Common myeloid progenitor, CD34-positive (primary cell): ENCODE measurements around the gene ULK4.

Source experiments
- CTCF ChIA-PET: fragments of 350-600 bp; sonication (Branson Sonifier 250); formaldehyde crosslinking; loops from one replicate; lab custom pipeline; 2021; ENCODE audit warnings: antibody characterized with exemption; lab: Charles Lee
- POLR2A ChIA-PET: fragments of 350-600 bp; sonication (Branson Sonifier 250); formaldehyde crosslinking; loops from one replicate; lab custom pipeline; 2021; ENCODE audit warnings: antibody characterized with exemption; lab: Charles Lee
- DNase-seq, 3 donors: peaks; one replicate each; pipeline versions ENCODE4 v3.0.0 to v3.0.0-alpha.2; 2013
- H3K27ac ChIP-seq, 2 experiments: 1 replicate in 1 of 2; 2 replicates in 1 of 2; pipeline ENCODE4 v1.7.0; 2013; ENCODE audit warnings: inconsistent platforms in 2 of 2, low read length in 2 of 2, mild to moderate bottlenecking in 2 of 2, low read depth in 1 of 2, moderate library complexity in 1 of 2; ENCODE audit not compliant: severe bottlenecking in 2 of 2, insufficient read depth in 1 of 2, poor library complexity in 1 of 2
- H3K27me3 ChIP-seq, 5 experiments: replicated peaks in 2 of 5; 1 replicate in 3 of 5; 2 replicates in 2 of 5; pipeline versions ENCODE4 v1.6.1 to v1.7.0; 2013; ENCODE audit warnings: low read length in 4 of 5, mild to moderate bottlenecking in 2 of 5, moderate library complexity in 2 of 5, inconsistent platforms in 1 of 5; ENCODE audit not compliant: insufficient read depth in 5 of 5, control insufficient read depth in 4 of 5
- H3K36me3 ChIP-seq, 4 experiments: 1 replicate in 2 of 4; 2 replicates in 2 of 4; pipeline versions ENCODE4 v1.6.1 to v1.7.0; 2013; ENCODE audit warnings: low read length in 3 of 4, control low read depth in 1 of 4, mild to moderate bottlenecking in 1 of 4; ENCODE audit not compliant: control insufficient read depth in 4 of 4, insufficient read depth in 4 of 4
- H3K4me1 ChIP-seq, 4 experiments: 1 replicate in 3 of 4; 2 replicates in 1 of 4; pipeline versions ENCODE4 v1.6.1 to v1.7.1; 2013; ENCODE audit warnings: low read length in 3 of 4, mild to moderate bottlenecking in 3 of 4, control low read depth in 1 of 4, inconsistent platforms in 1 of 4, moderate library complexity in 1 of 4; ENCODE audit not compliant: control insufficient read depth in 4 of 4, insufficient read depth in 4 of 4; ENCODE audit errors: control extremely low read depth in 1 of 4
- H3K4me3 ChIP-seq, 7 experiments: 1 replicate in 4 of 7; 2 replicates in 3 of 7; pipeline versions ENCODE4 v1.5.1 to v1.7.0; 2013; ENCODE audit warnings: mild to moderate bottlenecking in 7 of 7, low read length in 6 of 7, moderate library complexity in 6 of 7, inconsistent platforms in 2 of 7, low read depth in 2 of 7, control low read depth in 1 of 7; ENCODE audit not compliant: insufficient read depth in 4 of 7, control insufficient read depth in 1 of 7; ENCODE audit errors: extremely low read depth in 1 of 7
- H3K9me3 ChIP-seq, 5 experiments: 1 replicate in 4 of 5; 2 replicates in 1 of 5; pipeline versions ENCODE4 v1.6.1 to v1.7.1; 2013; ENCODE audit warnings: low read length in 4 of 5, mild to moderate bottlenecking in 2 of 5, inconsistent platforms in 1 of 5, low read depth in 1 of 5, moderate library complexity in 1 of 5; ENCODE audit not compliant: control insufficient read depth in 4 of 5, insufficient read depth in 2 of 5; ENCODE audit errors: control extremely low read depth in 1 of 5
- WGBS: methylation state at CpG from one replicate; pipeline ENCODE4 v1.1.5; 2013; ENCODE audit not compliant: insufficient coverage; 5-methylcytosine and 5-hydroxymethylcytosine counted together

The ULK4 gene

GRCh38 chr3:41315126-41315525 lies 646.8 kb downstream of the ULK4 start:
- ChIA-PET CTCF (no interaction called here), POLR2A (no interaction called here)
- Histone ChIP-seq H3K36me3 (no peaks in the 10 kb centered on the region), H3K27ac (no peak overlapping the region), H3K4me3 (no peak overlapping the region), H3K9me3 (no peaks in the 10 kb centered on the region), H3K4me1 (no peaks in the 10 kb centered on the region), H3K27me3 (no peaks in the 10 kb centered on the region)
- no peak for DNase-seq
- 100% methylated on average over 1 of the region's 2 CpGs for WGBS

- Histone ChIP-seq H3K27ac (no peak overlapping the region), H3K36me3 (no peaks in the 10 kb centered on the region), H3K4me3 (no peak overlapping the region), H3K9me3 (no peaks in the 10 kb centered on the region), H3K27me3 (no peaks in the 10 kb centered on the region), H3K4me1 (no peaks in the 10 kb centered on the region)
- ChIA-PET POLR2A (no interaction called here), CTCF (no interaction called here)
- WGBS, result no CpG with 5 or more reads among the region's 2 CpGs
- no peak for DNase-seq
These were observed 653.8 kb downstream of the ULK4 start for GRCh38 chr3:41308119-41308518.

GRCh38 chr3:41307065-41307464 lies 654.8 kb downstream of the ULK4 start:
- Histone ChIP-seq H3K36me3 (no peaks in the 10 kb centered on the region), H3K4me3 (no peak overlapping the region), H3K9me3 (no peaks in the 10 kb centered on the region), H3K4me1 (no peaks in the 10 kb centered on the region), H3K27ac (no peak overlapping the region), H3K27me3 (no peaks in the 10 kb centered on the region)
- CTCF ChIA-PET, result no interaction called here
- 100% methylated on average over 2 of the region's 2 CpGs for WGBS
- DNase-seq, result no peak
- POLR2A ChIA-PET, result no interaction called here

- no peaks in the 10 kb centered on the region for H3K4me1 ChIP-seq
- no CpG with 5 or more reads among the region's 2 CpGs for WGBS
- DNase-seq, result no peak
- ChIA-PET POLR2A (no interaction called here), CTCF (no interaction called here)
- H3K27me3 ChIP-seq, result no peaks in the 10 kb centered on the region
- no peak overlapping the region for H3K4me3 ChIP-seq
- no peaks in the 10 kb centered on the region for H3K36me3 ChIP-seq
- H3K27ac ChIP-seq, result no peak overlapping the region
- H3K9me3 ChIP-seq, result no peaks in the 10 kb centered on the region
These were observed 657.3 kb downstream of the ULK4 start for GRCh38 chr3:41304593-41304992.

- no peaks in the 10 kb centered on the region for H3K36me3 ChIP-seq
- ChIA-PET POLR2A (no interaction called here), CTCF (no interaction called here)
- no peaks in the 10 kb centered on the region for H3K4me1 ChIP-seq
- no peaks in the 10 kb centered on the region for H3K27me3 ChIP-seq
- DNase-seq, result no peak
- no peak overlapping the region for H3K4me3 ChIP-seq
- no peak overlapping the region for H3K27ac ChIP-seq
- no peaks in the 10 kb centered on the region for H3K9me3 ChIP-seq
- WGBS, result 100% methylated on average over 2 of the region's 4 CpGs
These were observed 659.6 kb downstream of the ULK4 start for GRCh38 chr3:41302295-41302694.

GRCh38 chr3:41301548-41301947 lies 660.4 kb downstream of the ULK4 start:
- Histone ChIP-seq H3K4me3 (no peak overlapping the region), H3K27ac (no peak overlapping the region), H3K36me3 (no peaks in the 10 kb centered on the region), H3K27me3 (no peaks in the 10 kb centered on the region), H3K9me3 (no peaks in the 10 kb centered on the region), H3K4me1 (no peaks in the 10 kb centered on the region)
- ChIA-PET CTCF (no interaction called here), POLR2A (no interaction called here)
- no peak for DNase-seq
- no CpG with 5 or more reads among the region's 3 CpGs for WGBS

- H3K27ac ChIP-seq, result no peak overlapping the region
- no peak for DNase-seq
- H3K4me3 ChIP-seq, result no peak overlapping the region
- no peaks in the 10 kb centered on the region for H3K9me3 ChIP-seq
- ChIA-PET CTCF (no interaction called here), POLR2A (no interaction called here)
- no peaks in the 10 kb centered on the region for H3K36me3 ChIP-seq
- WGBS, result 97% methylated on average over 3 of the region's 3 CpGs
- H3K27me3 ChIP-seq, result no peaks in the 10 kb centered on the region
- no peaks in the 10 kb centered on the region for H3K4me1 ChIP-seq
These were observed 662.9 kb downstream of the ULK4 start for GRCh38 chr3:41299036-41299435.
